Inferior parietal cortex (tissue), 1 donor: ENCODE results near the gene DCC.

ENCODE experiments used
- DNase-seq: peaks from one replicate; pipeline ENCODE4 v3.0.0-alpha.2; 2016; ENCODE audit errors: extremely low spot score

The DCC gene

GRCh38 chr18:52813635-52814416 lies 473.8 kb downstream of the DCC start:
- no peak for DNase-seq

- DNase-seq = no peak
Measured at GRCh38 chr18:52815651-52816050, 475.7 kb downstream of the DCC start.

GRCh38 chr18:52816121-52816520 lies 476.1 kb downstream of the DCC start:
- DNase-seq = no peak

GRCh38 chr18:52822160-52822559 lies 482.2 kb downstream of the DCC start:
- DNase-seq = no peak

GRCh38 chr18:52824126-52824525 lies 484.1 kb downstream of the DCC start:
- DNase-seq = no peak

GRCh38 chr18:52826994-52827393 lies 487.0 kb downstream of the DCC start:
- no peak for DNase-seq

- no peak for DNase-seq
Measured at GRCh38 chr18:52829320-52829719, 489.3 kb downstream of the DCC start.

- DNase-seq = no peak
Measured at GRCh38 chr18:52829876-52830405, 489.9 kb downstream of the DCC start.

GRCh38 chr18:52844323-52844722 lies 504.3 kb downstream of the DCC start:
- no peak for DNase-seq

GRCh38 chr18:52845036-52845435 lies 505.0 kb downstream of the DCC start:
- DNase-seq = no peak

- peak; percentile 11 for DNase-seq
Measured at GRCh38 chr18:52850031-52850560, 510.1 kb downstream of the DCC start.

- no peak for DNase-seq
Measured at GRCh38 chr18:52861558-52861957, 521.6 kb downstream of the DCC start.

- no peak for DNase-seq
Measured at GRCh38 chr18:52869349-52869923, 529.4 kb downstream of the DCC start.

- no peak for DNase-seq
Measured at GRCh38 chr18:52869942-52870907, 530.2 kb downstream of the DCC start.

GRCh38 chr18:52874774-52875173 lies 534.8 kb downstream of the DCC start:
- no peak for DNase-seq

GRCh38 chr18:52875725-52876124 lies 535.7 kb downstream of the DCC start:
- no peak for DNase-seq

GRCh38 chr18:52888014-52888413 lies 548.0 kb downstream of the DCC start:
- no peak for DNase-seq

- DNase-seq = no peak
Measured at GRCh38 chr18:52894801-52895200, 554.8 kb downstream of the DCC start.

GRCh38 chr18:52897611-52898484 lies 557.9 kb downstream of the DCC start:
- DNase-seq = no peak

- DNase-seq = no peak
Measured at GRCh38 chr18:52898485-52899058, 558.6 kb downstream of the DCC start.

- DNase-seq = no peak
Measured at GRCh38 chr18:52902188-52902587, 562.2 kb downstream of the DCC start.
